HG02852 (cell line): ENCODE measurements around the gene DNAH12.
"Not testable (repeated sequence)": the region's sequence is repeated elsewhere in the genome, so short reads cannot be mapped to it uniquely, and the experiment has no call there.

Source experiments
- ATAC-seq: cut with Tn5 transposase; IDR thresholded peaks from one replicate; pipeline ENCODE4 v1.9.1; 2021; ENCODE audit warnings: mild to moderate bottlenecking, moderate library complexity; ENCODE audit not compliant: unreplicated experiment

DNAH12 gene

GRCh38 chr3:57411715-57412114 lies 132.4 kb downstream of the DNAH12 start:
- no peak for ATAC-seq

GRCh38 chr3:57409471-57409870 lies 134.7 kb downstream of the DNAH12 start:
- no peak for ATAC-seq

- ATAC-seq, result no peak
Observed at GRCh38 chr3:57402675-57403074, 141.5 kb downstream of the DNAH12 start.

- peak; percentile 97 for ATAC-seq
Observed at GRCh38 chr3:57397175-57398026, 146.7 kb downstream of the DNAH12 start.

GRCh38 chr3:57393977-57394376 lies 150.2 kb downstream of the DNAH12 start:
- ATAC-seq, result no peak

- no peak for ATAC-seq
Observed at GRCh38 chr3:57391767-57392166, 152.4 kb downstream of the DNAH12 start.

- no peak for ATAC-seq
Observed at GRCh38 chr3:57389271-57389670, 154.9 kb downstream of the DNAH12 start.

- no peak for ATAC-seq
Observed at GRCh38 chr3:57386307-57386706, 157.8 kb downstream of the DNAH12 start.

- no peak for ATAC-seq
Observed at GRCh38 chr3:57385498-57385897, 158.6 kb downstream of the DNAH12 start.

GRCh38 chr3:57383838-57384237 lies 160.3 kb downstream of the DNAH12 start:
- no peak for ATAC-seq

- no peak for ATAC-seq
Observed at GRCh38 chr3:57383406-57383805, 160.7 kb downstream of the DNAH12 start.

GRCh38 chr3:57382933-57383332 lies 161.2 kb downstream of the DNAH12 start:
- ATAC-seq, result no peak

GRCh38 chr3:57370341-57370740 lies 173.8 kb downstream of the DNAH12 start:
- no peak for ATAC-seq

- not testable (repeated sequence) for ATAC-seq
Observed at GRCh38 chr3:57365089-57365488, 179.1 kb downstream of the DNAH12 start.

GRCh38 chr3:57356275-57356674 lies 187.9 kb downstream of the DNAH12 start:
- not testable (repeated sequence) for ATAC-seq

GRCh38 chr3:57354768-57355167 lies 189.4 kb downstream of the DNAH12 start:
- ATAC-seq, result no peak

GRCh38 chr3:57350271-57350670 lies 193.9 kb downstream of the DNAH12 start:
- no peak for ATAC-seq

- not testable (repeated sequence) for ATAC-seq
Observed at GRCh38 chr3:57339071-57339642, 205.0 kb downstream of the DNAH12 start.

- not testable (repeated sequence) for ATAC-seq
Observed at GRCh38 chr3:57338272-57339070, 205.7 kb downstream of the DNAH12 start.

GRCh38 chr3:57335283-57335938 lies 208.7 kb downstream of the DNAH12 start:
- no peak for ATAC-seq

- no peak for ATAC-seq
Observed at GRCh38 chr3:57331078-57331610, 213.0 kb downstream of the DNAH12 start.
